GM18867 (cell line): ENCODE results near the gene POLR3B.

ENCODE experiments used
- ATAC-seq: cut with Tn5 transposase; IDR thresholded peaks from one replicate; pipeline ENCODE4 v1.9.1; 2021; ENCODE audit warnings: mild to moderate bottlenecking, moderate library complexity; ENCODE audit not compliant: unreplicated experiment

POLR3B gene

DNA sequence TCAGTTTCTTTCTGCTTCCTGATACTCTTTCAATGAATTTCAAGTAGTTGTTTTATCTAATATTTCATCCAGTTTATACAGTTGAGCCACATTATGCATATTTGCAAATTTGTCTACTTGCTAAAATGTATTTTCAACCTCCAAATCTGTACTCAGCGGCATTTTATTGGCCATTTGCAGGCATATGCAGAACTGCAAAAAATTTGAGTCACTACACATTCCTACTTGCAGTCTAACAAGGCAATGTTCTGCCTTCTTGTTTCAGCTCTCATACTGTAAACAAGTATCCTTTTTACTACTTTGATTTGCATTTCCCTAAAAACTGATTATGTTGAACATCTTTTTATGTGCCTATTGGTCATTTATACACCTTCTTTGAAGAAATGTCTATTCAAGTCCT is 55.0 kb downstream of the POLR3B start:
- ATAC-seq = no peak

DNA sequence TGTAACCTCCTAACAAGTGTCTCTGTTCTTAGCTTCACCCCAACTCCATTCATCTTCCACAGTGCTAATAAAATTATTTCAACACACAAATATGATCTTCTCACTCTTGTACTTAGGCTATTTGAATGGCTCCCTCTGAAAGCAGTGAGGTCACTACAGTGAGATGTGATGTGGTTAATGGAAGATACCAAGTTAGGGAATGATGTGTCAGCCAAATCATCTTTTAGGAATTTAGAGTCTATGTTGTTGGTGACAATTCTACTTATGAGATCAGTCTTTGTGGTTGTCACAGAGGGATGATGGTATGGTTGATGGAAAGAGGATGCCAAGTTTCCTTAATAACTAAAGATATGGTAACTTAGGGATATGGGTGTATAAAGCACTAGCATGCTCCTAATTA is 57.6 kb downstream of the POLR3B start:
- ATAC-seq = no peak

DNA sequence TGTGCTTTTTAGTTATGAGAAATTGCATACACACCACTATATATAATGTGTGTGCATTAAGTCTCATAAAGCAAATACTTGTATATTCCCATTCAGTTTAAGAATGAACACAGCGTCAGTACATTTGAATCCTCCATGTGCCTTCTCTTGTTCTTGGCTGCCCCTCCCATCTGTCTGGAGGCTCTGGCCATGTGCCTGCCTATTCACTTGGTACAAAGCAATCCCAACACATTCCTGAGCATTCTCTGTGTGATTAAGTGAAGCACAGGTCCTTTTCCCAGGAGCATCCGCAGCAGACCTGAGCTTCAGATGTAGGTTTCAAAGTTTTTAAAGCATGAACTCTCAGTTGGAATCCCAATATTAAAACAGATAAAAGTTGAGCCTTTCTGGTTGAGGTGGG is 58.7 kb downstream of the POLR3B start:
- no peak for ATAC-seq

DNA sequence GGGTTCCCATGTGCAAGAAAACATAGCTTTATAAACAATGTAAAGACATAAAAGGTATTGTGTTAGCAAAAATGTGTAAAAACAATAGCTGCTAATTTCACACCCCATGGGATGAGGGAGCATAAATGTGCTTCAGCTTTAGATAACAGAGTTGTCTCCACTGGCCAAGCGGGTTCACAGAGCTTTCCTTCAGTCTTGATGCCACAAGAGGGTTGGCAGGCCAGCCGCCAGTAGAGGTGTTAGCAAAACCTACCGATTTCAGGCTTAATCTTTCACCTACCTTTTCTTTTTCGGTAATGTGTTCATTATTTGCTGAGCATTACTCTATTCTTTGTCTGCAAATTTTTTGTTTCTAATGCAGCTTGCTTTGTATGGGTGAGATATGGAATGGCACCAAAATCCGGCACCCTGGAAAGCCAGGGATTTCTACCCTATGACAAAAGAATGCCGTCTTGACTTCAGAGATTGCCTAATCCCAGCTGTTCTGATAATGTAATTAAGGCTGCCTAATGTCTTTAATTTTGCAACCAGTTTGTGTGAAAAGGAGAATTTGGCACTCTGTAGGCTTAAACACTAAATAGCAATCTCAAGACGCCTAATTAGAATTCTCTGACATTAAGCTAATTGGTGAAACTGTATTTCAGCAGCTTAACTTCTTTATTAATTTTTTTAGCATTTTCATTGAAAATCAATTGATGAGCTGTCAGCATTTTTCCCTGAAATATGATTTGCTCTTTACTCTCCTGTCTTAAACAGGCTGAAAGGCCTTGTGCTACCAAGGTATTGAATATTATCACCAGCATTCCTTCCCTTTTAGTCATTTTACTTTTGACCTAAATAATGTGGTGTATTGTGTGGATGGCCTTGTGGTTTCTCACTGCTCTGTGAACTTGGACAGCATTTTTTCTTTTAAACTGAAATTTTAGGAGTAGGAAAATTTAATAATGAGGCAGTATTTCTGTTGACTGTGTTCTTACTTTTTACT is 60.7 kb downstream of the POLR3B start:
- no peak for ATAC-seq

DNA sequence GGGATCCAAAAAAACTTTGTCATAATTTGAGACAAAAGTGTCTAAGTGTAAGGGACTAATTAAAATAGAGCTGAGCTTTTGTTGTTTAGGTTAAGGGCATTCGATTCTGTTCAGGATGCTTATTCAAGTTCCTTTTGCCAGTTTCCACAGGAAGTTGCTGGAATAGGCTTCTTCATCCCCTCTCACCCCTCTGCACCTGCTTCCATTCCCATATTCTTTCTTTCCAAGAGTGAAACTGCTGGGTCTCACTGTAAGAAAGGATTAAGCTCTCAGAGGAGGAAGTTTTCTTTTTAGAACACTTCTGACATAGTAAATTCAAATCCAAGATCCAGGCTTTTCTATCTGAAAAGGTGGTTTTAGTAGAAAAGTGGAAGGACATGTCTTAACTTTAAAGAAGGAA is 61.4 kb downstream of the POLR3B start:
- no peak for ATAC-seq

DNA sequence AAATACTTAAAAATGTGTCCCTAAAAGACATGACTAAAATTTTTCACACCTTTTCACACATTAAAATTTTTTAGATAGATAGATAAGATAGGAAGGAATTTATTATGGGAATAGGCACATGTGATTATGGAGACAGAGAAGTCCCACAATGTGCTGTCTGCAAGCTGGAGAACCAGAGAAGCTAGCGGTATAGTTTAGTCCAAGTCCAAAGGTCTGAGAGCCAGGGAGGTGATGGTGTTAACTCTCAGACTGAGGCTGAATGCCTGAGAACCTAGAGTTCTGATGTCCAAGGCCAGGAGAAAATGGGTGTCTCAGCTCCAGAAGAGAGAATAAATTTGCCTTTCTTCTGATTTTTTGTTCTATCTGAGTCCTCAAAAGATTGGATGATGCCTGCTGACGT is 65.7 kb downstream of the POLR3B start:
- ATAC-seq = no peak

DNA sequence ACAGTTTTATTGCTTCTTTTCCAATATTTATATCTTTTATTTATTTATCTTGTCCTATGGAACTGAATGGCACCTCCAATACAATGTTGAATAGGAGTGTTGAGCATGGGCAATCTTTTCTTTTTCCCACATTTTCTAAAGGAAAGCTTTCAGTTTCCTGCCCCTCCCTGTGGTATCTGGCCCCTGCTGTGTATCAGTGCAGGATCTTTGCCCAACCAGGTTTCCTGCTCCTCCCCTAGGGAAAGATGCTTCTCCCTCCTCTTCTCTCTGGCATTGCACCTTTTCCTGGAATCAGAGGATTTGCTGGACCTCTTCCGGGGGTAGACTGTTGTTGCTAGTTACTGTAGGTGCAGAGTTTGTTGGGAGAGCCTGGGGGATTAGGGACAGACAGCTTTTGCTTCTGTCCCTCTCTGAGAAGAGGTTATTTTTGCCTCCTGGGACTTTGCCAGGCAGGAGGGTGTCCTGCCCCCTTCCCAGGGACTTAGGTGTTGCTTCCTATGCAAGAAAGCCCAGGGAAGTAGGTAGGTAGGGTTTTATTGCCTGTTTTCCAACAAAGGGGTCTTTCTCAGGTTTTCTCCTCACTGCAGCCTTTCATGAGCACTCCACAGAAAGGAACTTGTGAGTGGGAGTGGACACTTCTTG is 67.6 kb downstream of the POLR3B start:
- no peak for ATAC-seq

DNA sequence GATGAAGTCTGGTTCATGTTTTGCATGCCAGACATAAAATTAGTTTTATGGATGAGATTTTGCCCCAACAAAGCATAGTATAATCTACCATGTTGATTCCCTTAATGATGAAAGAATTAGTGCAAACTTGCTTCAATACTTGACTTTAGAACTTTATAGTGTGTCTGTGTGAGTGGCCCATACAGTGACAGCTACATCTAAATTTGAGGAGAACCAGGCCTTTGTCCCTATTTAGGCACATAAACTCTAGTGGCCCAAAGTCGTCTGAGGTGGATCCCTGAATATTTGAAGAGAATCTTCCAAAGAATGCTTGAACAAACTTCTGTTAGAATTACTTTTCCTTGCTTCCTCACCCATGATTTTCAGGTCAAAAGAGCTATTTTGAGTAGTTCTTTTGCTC is 70.4 kb downstream of the POLR3B start:
- no peak for ATAC-seq

DNA sequence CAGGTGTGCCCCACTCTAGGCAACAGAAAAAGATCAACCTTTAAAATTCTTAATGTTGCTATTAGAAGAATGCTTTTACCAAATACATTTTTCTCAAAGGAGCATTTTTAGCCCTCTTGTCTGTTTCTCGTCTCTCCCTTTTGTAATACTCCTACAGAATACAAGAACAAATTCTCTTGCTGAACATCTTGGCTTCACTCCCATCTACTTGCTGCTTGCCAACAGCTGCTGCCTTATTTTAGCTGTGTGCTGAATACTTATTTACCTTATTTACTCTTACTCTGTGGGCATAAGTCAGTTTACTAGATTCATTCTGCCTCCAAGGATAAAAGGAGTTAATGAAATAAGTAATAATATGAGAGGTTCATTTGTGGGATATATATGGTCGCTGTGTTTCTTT is 70.8 kb downstream of the POLR3B start:
- no peak for ATAC-seq

DNA sequence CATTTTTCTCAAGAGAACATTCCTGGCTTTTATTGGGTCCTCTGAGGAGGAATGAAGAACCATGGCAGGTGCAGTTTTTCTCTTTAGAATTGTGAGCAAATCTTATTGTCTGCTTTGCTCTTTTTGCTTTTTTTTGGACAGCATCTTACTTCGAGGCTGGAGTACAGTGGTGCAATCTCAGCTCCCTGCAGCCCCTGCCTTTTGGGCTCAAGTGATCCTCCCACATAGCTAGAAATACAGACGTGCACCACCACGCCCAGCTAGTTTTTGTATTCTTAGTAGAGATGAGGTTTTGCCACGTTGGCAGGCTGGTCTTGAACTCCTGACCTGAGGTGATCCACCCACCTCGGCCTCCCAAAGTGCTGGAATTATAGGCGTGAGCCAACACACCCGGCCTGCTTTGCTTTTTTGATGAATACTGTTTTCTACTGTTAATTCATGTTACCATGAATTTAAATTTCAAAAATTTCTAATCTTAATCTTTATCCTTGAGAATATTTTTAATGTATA is 71.5 kb downstream of the POLR3B start:
- no peak for ATAC-seq

DNA sequence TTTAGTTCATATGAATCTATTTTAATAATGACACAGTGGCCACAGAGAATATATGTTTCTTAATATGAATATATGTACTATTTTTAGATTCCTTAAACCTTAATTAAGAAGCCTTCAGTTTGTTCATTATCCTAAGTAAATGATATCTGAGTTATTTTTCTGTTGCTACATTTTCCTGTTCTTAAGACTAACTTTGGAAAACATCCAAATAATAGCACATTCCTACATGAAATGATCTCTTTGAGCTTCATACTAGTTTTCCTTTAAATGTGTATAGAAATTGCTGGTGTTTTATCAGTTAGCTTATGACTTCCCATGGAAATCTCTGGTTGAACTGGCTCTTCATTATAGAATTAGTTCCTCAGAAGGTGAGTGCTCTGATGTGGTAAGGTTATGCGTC is 72.1 kb downstream of the POLR3B start:
- ATAC-seq = no peak

DNA sequence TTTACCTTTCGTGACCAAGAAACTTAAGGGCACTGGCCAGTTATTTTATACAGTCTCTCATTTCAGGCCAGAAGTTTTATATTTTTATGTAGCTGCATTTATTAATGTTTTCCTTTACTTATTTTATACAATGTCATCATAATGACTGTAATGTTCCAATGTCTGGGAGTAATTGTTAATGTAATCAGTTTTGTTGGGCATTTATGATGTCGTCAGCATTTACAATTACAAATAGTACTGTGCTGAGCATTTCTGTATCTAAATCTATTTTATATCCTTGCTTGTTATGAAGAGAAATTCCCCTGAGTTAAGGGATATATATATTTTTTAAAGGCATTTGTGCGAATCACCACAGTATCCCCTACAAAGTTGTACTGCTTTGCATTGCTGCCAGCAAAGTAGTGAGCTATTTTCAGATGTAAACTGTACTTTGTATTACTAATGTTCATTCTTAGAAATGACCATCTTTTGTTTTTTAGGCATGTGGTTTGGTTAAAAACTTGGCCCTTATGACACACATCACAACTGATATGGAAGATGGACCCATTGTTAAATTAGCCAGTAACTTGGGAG is 74.4 kb downstream of the POLR3B start:
- no peak for ATAC-seq

DNA sequence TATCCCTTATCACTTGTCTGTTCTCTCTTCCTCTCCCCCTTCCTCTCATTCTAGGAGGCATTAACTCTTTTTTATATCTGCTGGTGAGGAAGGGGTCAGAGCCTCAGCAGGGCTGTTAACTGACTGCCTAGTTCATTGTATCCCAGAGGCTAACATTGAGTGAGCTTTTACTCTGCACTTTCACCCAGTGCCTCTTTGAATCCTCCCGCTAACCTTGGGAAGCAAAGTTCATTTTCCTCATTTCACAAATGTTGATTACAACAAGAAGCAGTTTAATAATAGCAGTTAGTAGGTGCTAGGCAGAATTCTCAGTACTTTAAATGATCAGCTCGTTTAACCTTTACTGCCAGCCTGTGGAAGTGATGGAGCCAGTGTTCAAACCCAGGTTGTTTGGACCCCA is 75.5 kb downstream of the POLR3B start:
- no peak for ATAC-seq

DNA sequence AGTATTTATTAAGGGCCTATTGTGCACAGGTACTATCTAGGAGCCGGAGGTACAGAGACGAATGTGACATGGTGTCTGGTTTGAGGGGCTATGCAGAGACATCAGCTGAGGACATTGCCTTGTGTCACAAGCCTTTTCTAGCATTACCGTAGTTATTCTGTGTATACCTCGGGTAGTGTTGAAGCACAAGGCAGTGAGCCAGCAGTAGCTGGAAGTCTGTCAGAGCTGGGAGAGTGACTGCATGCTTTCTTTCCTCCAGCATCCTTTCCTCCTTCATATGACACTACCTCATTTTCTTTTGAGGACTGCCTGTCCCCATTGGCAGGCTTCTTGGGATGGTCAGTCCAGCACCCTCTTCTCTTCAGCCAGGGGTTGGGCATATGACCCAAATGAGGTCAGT is 77.0 kb downstream of the POLR3B start:
- ATAC-seq = no peak

DNA sequence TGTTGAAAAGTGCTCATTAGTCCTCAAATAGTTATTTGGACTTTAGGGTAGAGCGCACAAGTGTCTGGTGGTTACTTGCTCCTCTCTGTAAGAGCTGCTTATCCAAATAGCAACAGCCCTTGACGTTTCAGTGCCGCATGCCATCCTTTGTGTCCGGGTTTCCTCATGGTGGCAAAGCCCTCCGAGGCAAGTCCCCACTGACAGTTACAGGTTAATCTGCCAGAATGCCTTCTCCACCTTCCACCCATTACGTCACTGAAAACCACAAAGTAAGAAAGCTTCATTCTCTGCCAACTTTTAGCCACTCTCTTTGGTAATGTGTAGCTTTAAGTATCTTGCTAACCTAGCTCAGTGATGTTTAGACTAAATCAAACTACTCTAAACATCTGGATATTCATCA is 78.6 kb downstream of the POLR3B start:
- no peak for ATAC-seq

DNA sequence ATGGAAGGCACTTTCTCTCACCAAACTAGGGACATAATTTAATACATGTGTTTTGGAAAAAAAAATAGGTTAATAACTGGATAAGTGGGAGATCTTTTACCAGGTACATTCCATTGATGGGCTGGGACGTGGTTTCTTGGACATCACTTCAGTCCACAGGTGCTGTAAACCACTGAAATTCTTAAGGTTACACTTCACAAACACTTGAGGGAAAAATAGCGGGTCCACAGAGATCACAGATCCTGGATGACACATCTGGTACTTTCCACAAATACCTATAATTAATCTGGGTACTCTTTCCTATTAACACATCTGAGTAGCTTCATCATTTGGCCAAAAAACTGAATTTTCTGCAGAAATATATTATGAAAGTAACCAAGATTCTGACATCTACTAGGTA is 85.0 kb downstream of the POLR3B start:
- ATAC-seq = no peak

DNA sequence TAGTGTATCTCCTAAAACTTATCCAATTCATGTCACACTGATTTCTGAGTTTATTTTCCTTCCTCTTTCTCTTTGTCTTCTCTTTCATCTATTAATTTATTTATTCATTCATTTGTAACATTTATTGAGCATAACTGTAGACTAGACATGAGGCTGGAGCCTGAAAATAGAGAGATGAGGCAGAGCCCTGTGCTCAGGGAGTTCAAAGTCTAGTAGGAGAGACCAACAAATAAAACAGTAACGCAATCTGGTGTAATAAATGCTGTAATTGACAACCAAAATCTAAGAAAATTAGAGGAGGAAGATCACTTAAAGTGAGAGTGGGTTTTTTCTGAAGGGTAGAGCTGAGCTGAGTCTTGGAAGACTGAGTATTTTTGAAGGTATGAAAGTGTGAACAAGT is 87.5 kb downstream of the POLR3B start:
- no peak for ATAC-seq

DNA sequence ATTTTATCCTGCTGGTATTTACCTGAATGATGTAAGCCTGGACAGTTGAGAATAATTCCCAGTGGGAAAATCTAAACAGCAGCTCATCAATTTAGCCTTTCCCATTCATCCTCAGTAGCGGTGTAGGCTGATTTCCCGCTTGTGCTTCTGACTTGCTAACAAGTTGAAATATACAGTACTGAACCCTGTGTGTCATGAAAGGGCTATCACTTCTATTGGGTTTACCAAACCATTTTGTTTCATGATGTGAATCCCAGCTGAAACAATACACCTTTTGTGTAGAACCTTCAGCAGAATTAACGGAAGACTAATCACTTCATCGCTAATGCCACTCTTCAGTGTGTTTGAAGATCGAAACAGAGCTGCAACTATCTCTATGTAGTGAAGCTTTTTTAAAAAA is 88.4 kb downstream of the POLR3B start:
- ATAC-seq = no peak

DNA sequence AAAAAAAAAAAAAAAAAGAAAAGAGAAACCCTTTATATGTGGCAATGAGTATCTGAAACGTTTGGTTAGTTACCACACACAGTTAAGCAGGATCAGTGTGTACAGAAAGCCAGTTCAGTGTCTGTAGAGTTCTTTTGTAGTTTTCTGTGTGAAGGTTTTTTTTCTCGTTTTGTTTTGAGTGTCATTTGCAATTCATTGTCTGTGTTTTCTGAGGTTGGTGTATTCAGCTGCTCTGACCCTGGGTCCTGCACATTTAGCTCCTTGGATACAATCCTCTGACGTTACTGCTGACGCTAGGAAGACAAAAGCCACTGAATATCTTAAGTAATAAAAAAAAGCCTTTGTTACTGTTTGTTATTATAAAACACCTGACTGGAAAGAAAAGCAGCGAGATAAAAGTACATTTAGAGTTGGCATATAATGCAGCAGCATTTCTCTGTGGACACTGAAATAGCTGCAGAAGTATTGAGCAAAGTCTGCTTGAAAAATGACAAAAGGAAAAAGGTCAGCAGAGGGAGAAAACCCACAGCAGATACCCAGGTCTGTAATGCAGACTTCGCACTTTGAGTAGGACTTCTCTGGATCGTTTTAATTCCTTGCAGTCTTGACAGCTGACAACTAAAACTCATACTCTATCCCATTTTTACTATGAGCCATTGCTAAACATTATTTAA is 89.0 kb downstream of the POLR3B start:
- ATAC-seq = no peak

DNA sequence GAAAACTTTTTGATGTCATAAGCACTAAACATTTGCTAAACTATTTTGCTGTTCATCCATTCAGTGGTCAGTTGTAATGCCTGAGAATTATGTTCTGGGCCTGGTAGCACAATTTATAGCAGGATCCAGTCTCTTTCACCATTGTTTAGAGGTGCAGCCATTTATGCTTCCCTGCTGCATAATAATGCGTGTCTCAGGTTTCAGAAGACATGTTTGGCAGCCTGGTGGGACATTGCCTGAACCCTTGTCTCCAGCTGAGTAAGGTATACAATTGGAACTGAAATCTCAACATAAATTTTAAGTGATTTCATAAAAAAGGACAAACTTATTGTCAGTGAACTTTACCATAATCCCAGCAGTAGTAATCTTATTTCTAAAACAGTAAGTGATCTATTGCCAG is 94.8 kb downstream of the POLR3B start:
- no peak for ATAC-seq

DNA sequence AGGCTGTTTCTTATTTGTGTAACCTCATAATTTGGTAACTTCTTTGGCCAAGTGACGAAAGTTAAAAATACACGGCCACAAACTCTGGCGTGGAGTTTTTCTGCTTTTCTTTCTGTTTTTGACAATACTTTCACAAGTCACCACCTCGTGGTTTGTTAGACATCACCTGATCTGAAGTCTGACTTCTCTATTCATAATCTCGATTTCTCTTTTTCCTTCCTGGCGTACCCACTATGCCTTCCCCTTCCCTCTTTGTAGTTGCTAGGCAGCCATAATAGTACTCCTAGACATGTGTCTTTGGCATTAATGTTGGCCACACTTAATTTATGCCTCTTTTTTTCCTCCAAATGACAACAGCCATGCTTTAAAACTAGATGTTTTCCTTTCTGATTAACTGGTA is 97.6 kb downstream of the POLR3B start:
- no peak for ATAC-seq
